Suppressor macrophage (primary cell): ENCODE measurements around the gene CCDC78.

ENCODE experiments used
- DNase-seq, 4 experiments: peaks; one replicate each; pipeline ENCODE4 v3.0.0-alpha.2; 2020 to 2022

Gene CCDC78

GRCh38 chr16:677316-678190 is 48.7 kb downstream of the CCDC78 start:
- DNase-seq = no peak

DNA sequence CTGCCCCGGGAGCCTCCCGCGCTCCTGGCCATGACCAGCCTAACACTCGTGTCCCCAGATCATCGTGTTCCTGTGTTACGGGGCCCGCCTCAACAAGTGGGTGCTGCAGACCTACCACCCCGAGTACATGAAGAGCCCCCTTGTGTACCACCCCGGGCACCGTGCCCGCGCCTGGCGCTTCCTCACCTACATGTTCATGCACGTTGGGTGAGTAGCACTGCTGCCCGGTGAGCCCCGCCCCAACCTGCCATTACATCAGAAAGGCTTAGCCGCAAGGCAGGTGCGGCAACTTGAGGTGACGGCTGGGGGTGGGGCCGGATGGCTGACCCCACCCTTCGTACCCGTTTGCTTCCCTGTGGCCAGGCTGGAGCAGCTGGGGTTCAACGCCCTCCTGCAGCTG is 49.3 kb downstream of the CCDC78 start:
- DNase-seq = no peak

DNA sequence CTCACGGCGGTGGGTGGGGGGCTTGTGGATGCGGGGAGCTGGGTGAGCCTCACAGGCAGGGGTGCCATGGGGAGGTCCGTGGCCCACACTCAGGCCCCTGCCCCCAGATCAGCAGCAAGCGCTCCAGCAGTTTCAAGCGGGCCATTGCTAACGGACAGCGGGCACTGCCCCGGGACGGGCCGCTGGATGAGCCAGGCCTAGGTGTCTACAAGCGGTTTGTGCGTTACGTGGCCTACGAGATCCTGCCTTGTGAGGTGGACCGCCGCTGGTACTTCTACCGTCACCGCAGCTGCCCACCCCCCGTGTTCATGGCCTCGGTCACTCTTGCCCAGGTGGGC is 49.7 kb downstream of the CCDC78 start:
- DNase-seq = no peak

- no peak for DNase-seq
These were observed 50.2 kb downstream of the CCDC78 start for GRCh38 chr16:675884-676564.

- peak; percentile 33 to 74 (median 53) for DNase-seq
These were observed 51.0 kb downstream of the CCDC78 start, which contains the start of gene RHBDL1 for GRCh38 chr16:674968-675883. Gene RHBDL1 (plus strand): TSS chr16:675671. CDS start chr16:675791, 120 bp downstream.

DNA sequence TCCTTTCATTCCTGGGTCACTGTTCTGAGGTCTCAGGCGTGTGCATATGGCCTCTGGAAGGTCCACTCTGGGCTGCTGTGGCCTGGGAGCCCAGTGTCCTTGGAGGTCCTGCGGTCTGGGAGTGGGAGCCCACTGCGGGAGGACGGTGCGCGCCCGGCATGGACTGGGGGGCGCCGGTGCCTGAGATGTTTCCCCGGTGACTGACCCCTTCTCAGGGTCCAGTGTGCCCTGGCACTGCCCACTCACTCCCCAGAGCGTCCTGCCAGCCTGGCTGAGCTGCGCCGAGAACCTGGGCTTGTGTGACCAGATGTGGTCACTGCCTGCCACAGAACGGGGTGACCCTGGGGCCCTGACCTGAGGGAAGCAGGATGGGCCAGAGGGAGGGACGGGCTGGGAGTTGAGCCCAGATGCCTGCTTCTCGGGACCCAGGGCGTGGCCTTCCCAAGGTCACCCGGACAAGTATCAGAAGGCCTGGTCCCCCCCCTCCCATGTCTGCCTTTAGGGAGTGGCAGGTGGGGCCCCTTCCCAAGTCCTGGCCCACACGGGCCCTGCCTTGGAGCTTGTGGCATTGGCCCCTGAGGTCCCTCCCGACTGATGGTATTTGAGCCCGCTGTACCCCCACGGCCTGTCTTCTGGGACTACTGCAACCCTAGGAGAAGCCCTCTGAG is 51.9 kb downstream of the CCDC78 start:
- DNase-seq = no peak

GRCh38 chr16:673399-673991 is 52.7 kb downstream of the CCDC78 start:
- no peak for DNase-seq

- no peak for DNase-seq
These were observed 53.4 kb downstream of the CCDC78 start for GRCh38 chr16:672851-673250.
